A549 (cell line): ENCODE data around the gene UPF3B.

Experiments
- CTCF ChIP-seq: fragments of >200 bp; sonication (Bioruptor Twin); formaldehyde crosslinking; IDR thresholded peaks from 3 replicates; pipeline ENCODE4 v1.5.1; 2016
- EP300 ChIP-seq, 2 experiments: fragments of >200 bp; sonication (Bioruptor Twin); formaldehyde crosslinking; IDR thresholded peaks; 2 replicates in 1 of 2; 3 replicates in 1 of 2; pipeline ENCODE4 v1.6.1; 2016 to 2017
- HES2 ChIP-seq: fragments of >200 bp; sonication (Bioruptor Twin); formaldehyde crosslinking; IDR thresholded peaks from 2 replicates; pipeline ENCODE4 v1.6.1; 2016
- JUN ChIP-seq, 2 experiments: fragments of >200 bp; sonication (Bioruptor Twin); formaldehyde crosslinking; IDR thresholded peaks; 2 replicates in 1 of 2; 3 replicates in 1 of 2; pipeline ENCODE4 v1.6.1; 2016 to 2017
- POLR2A ChIP-seq: IDR thresholded peaks from 2 replicates; pipeline ENCODE4 v1.6.1; 2012; ENCODE audit warnings: mild to moderate bottlenecking, low read length
- RAD21 ChIP-seq, 2 experiments: fragments of >200 bp in 1 of 2; sonication (Bioruptor Twin) in 1 of 2; formaldehyde crosslinking in 1 of 2; IDR thresholded peaks in 1 of 2; conservative IDR thresholded peaks in 1 of 2; 2 replicates in 1 of 2; 3 replicates in 1 of 2; pipeline ENCODE4 v1.6.1; 2012 to 2018; ENCODE audit warnings: inconsistent platforms in 1 of 2

GRCh38 chrX:119790977-119791436 is 61.8 kb downstream of the UPF3B start:
- TF ChIP-seq RAD21 (conservative IDR thresholded peaks at IDR 0.05 in 1 of 2, IDR thresholded peaks at IDR 0.05 in 1 of 2), result no peak
- no peak for TF ChIP-seq CTCF
- no peak for TF ChIP-seq EP300 (IDR thresholded peaks at IDR 0.05)
- TF ChIP-seq HES2, result no peak
- TF ChIP-seq POLR2A, result no peak
- TF ChIP-seq JUN (IDR thresholded peaks at IDR 0.05), result no peak
